Tongue (tissue), 2 donors: ENCODE measurements around the gene CHCHD6. TPM values are rescaled to one million over a fixed set of nuclear protein-coding genes. Genes with fewer than 3 reads are reported as not detected.

Experiments
- DNase-seq: peaks from one replicate; pipeline ENCODE4 v3.0.0-alpha.2; 2015
- total RNA-seq: library from RNA; depleted of rRNA; stranded (reverse); fragments of >200 nt; gene quantifications from one replicate; pipeline ENCODE4 v1.2.3, GENCODE V29; 2014

Gene CHCHD6
- total RNA-seq, 1 donor from 2014 or later: 4.8 TPM

- DNase-seq: no peak
These were observed 35.3 kb upstream of the CHCHD6 start for GRCh38 chr3:126668450-126669401.

- DNase-seq: no peak
These were observed 32.5 kb upstream of the CHCHD6 start for GRCh38 chr3:126671521-126671920.

GRCh38 chr3:126672340-126672739, 31.7 kb upstream of the CHCHD6 start:
- no peak for DNase-seq

- no peak for DNase-seq
These were observed 31.3 kb upstream of the CHCHD6 start for GRCh38 chr3:126672741-126673140.

- DNase-seq: no peak
These were observed 26.9 kb upstream of the CHCHD6 start for GRCh38 chr3:126676919-126677705.

- DNase-seq: no peak
These were observed 26.1 kb upstream of the CHCHD6 start for GRCh38 chr3:126677862-126678503.

GRCh38 chr3:126678693-126679317, 25.2 kb upstream of the CHCHD6 start:
- DNase-seq: peak; percentile 25

GRCh38 chr3:126679318-126679751, 24.7 kb upstream of the CHCHD6 start:
- peak; percentile 90 for DNase-seq

GRCh38 chr3:126679831-126680666, 24.0 kb upstream of the CHCHD6 start:
- no peak for DNase-seq

GRCh38 chr3:126680667-126681055, 23.4 kb upstream of the CHCHD6 start:
- DNase-seq: peak; percentile 22

GRCh38 chr3:126682009-126682408, 22.0 kb upstream of the CHCHD6 start:
- no peak for DNase-seq

GRCh38 chr3:126683069-126683468, 21.0 kb upstream of the CHCHD6 start:
- DNase-seq: no peak

- DNase-seq: peak; percentile 86
These were observed 19.8 kb upstream of the CHCHD6 start for GRCh38 chr3:126684218-126684751.

GRCh38 chr3:126685021-126685420, 19.0 kb upstream of the CHCHD6 start:
- DNase-seq: no peak

GRCh38 chr3:126685493-126685892, 18.5 kb upstream of the CHCHD6 start:
- DNase-seq: peak; percentile 27

- no peak for DNase-seq
These were observed 12.3 kb upstream of the CHCHD6 start for GRCh38 chr3:126691765-126692164.

GRCh38 chr3:126692858-126693257, 11.2 kb upstream of the CHCHD6 start:
- DNase-seq: no peak

- DNase-seq: no peak
These were observed 10.1 kb upstream of the CHCHD6 start for GRCh38 chr3:126693921-126694320.

GRCh38 chr3:126696701-126697267, 7.3 kb upstream of the CHCHD6 start:
- no peak for DNase-seq

- no peak for DNase-seq
These were observed 5.0 kb upstream of the CHCHD6 start for GRCh38 chr3:126699011-126699410.
